Lower leg skin (tissue), 3 donors: ENCODE measurements around the gene MVK.

Source experiments
- CTCF ChIP-seq, 3 donors: fragments of 450-650 bp; IDR thresholded peaks; one replicate each; pipeline ENCODE4 v1.5.1; 2016; ENCODE audit warnings: antibody characterized with exemption in 3 of 3, mild to moderate bottlenecking in 3 of 3, moderate library complexity in 2 of 3
- POLR2A ChIP-seq, 2 donors: fragments of 450-650 bp; IDR thresholded peaks; one replicate each; pipeline ENCODE4 v1.6.1; 2016 to 2017; ENCODE audit warnings: antibody characterized with exemption in 2 of 2, mild to moderate bottlenecking in 1 of 2, moderate library complexity in 1 of 2

GRCh38 chr12:109613649-109614455, 40.3 kb downstream of the MVK start:
- no peak for TF ChIP-seq CTCF (IDR thresholded peaks at IDR 0.05)
- TF ChIP-seq POLR2A (IDR thresholded peaks at IDR 0.05), result no peak
